Iris pigment epithelial cell (primary cell): ENCODE measurements around the gene DGAT2.

Experiments
- DNase-seq: peaks from one replicate; pipeline ENCODE4 v3.0.0-alpha.2; 2011; ENCODE audit warnings: low read depth

Gene DGAT2

DNA sequence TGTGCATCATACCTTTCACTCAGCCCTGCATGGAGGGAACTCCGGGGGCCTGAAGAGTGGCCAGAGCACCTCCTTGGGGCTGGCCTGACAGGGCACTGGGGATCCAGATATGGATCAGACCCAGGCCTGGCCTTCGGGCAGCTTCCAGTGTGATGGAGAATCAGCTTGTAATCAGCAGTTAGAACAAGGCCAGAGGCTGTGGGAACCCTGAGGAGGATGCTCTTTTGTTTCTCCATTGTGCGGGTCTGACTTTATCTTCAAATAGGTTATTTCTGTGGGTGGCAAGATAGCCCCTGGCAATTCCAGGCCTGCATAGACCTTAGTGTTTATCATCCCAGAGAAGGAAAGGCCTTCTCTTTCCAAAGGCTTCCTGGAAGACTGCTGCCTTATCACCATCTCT is 12.3 kb downstream of the DGAT2 start:
- DNase-seq, result no peak

DNA sequence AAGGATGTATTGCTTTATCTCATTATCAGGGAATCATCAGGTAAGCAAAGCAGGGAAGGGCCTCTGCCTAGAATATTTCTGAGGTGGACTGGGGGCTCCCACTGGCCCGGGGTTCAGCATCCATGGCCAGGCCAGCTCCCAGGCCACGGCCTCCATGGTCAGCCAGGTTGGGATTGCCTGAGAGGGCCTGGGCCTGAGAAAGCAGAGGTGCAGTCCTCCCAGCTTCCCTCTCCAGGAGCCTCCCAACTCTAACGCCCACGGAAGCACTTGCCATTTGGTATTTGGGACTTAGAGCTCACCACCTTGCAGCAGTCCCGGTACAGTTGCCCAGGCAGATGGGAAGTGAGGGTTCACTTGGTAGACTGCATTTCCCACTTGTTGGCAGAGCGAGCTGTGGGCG is 12.7 kb downstream of the DGAT2 start:
- no peak for DNase-seq

DNA sequence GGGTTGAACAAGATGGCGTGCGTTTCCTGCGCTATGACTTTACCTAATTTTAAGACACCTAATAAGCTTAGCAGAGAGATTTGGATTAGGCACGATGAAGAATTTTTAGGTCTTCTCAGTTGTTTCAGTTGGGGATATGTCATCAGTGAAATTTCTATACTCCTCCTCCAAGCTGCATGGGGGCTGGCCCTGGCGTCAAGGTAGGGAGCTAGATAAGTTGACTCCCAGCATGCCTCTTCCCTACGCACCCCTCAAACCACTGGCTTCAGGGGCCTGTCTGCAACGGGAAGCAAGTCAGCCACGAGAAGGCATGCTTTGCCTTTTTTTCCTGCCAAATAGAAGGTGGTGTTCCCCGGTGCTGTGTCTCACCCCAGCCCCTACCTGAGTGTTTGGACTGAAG is 13.3 kb downstream of the DGAT2 start:
- no peak for DNase-seq

GRCh38 chr11:75782540-75783263 is 14.1 kb downstream of the DGAT2 start:
- DNase-seq, result no peak

DNA sequence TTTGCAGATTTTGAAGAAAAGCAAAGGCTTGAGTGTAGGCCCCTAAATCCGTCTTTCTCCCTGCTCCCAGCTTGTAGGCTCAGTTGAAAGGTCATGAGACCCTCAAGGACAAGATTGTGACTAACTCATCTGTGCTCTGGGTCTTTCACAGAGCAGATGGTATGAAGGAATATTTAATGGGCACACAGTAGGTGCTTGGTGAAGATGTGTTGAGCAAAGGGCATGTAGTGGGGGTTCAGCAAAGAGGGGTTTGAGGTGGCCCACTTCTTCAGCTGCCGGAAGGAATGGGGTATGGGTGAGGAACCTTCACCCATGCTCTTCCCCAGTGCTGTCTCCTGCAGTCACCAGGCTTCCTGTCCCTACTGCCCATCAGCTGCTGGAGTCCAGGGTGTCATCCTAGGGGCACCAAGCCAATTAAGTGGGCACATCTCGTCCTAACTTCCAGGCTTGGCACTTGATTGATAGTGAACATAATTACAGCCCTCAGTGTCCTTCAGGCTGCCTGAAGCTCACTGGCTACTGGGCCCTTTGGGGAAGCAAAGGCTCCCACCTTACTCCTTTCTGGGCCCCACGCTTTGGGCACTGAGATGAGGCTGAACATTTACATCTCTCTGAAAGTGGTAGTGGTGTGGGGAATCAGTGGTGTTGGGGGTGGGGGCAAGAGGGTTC is 15.0 kb downstream of the DGAT2 start:
- DNase-seq, result no peak

- DNase-seq, result no peak
Observed at GRCh38 chr11:75784085-75784478, 15.5 kb downstream of the DGAT2 start.

DNA sequence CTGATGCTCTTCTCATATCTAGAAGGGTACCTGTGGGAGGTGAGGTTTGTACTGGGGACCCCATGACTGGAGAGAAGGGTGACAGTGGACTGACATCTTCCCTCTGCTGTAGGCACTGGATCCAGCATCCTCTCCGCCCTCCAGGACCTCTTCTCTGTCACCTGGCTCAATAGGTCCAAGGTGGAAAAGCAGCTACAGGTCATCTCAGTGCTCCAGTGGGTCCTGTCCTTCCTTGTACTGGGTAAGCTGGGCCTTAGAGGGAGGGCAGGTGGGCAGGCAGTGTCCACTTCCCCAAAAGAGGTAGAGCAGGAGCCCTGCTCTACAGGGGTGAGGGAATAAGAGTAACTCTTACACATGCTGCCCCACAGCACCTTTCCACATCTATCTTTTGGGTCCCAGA is 15.9 kb downstream of the DGAT2 start:
- DNase-seq, result no peak

DNA sequence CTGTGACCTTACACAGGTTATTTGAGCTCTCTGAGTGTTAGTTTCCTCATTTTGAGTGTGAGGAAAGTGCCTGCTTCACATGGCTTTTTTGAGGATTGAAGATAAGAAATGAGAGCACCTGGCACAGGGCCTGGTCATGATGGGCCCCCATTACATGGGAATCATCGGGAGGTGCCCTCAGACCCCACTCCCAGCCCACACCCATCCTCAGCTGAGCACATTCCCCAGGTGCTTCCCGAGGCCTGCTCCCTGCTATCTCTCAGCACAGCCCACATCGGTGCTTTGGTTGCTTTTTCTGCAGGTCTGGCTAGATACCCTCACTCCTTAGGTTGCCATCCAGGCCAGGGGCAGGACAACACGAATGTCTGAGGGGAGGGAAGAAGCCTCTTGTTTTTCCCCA is 16.6 kb downstream of the DGAT2 start:
- no peak for DNase-seq

DNA sequence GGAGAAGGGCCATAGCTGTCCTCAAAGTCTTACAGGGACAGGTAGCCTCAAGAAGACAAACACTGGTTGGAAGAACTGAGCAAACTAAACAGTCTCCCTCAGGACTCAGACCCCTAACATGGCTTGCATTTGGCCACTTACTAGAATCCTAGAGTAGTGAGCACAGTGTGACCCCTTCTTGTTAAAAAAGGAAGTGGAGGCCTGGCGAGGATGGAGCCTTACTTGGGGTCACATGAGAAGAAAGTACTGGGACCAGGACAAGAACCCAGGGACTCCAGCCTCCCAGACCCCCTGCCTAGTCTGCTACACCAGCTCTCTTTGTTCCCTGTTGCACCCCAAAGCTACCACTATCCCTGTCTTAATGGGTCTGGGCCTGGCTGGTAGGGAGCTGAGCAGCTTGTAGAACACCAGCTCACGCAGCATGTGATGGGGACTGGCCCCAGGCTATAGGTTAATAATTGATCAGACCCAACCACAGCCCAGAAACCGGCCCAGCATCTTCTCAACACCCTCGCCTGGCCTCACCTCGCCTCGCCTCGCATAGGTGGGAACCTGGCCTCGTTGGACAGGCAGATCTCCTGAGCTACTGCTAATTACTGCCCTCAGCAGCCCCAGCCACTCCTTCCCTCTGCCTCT is 17.6 kb downstream of the DGAT2 start:
- no peak for DNase-seq

DNA sequence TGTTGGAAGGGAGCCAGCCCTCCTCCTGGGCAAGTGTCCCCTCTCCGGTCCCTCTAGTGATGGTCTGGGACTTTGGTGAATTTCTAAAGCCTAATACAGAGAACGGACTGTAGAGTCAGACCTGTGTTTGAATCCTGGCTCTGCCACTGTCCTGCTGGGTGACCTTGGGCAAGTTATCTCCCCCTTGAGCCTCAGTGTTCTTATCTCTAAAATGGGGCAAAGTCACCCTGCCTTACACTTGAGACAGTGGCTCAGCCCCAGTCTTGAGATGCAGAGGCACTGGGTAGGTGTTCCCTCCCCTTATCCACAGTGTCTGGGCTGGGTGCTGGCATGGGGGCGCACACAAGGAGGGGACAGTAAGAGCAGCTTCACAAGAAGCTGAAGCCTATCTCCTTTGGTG is 20.9 kb downstream of the DGAT2 start:
- DNase-seq, result no peak

DNA sequence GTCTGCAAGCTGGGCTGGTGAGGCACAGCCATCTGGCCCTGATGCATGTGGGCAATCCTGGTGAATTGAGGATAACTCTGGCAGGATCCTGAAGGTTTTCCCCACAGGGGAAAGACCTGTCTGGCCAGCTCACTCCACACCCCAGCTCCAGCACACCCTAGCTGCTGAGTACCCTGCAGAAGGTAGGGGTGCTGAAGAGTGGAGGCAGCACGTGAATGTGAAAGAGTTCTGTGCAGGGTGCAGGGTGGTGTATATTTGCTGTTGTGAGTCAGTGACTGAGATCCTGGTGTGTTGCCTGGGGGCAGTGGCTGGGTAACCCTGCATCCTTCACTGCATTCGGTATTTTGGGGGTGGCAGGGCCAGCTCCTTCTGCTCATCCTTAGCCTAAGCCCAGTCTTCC is 22.4 kb downstream of the DGAT2 start:
- DNase-seq, result no peak

DNA sequence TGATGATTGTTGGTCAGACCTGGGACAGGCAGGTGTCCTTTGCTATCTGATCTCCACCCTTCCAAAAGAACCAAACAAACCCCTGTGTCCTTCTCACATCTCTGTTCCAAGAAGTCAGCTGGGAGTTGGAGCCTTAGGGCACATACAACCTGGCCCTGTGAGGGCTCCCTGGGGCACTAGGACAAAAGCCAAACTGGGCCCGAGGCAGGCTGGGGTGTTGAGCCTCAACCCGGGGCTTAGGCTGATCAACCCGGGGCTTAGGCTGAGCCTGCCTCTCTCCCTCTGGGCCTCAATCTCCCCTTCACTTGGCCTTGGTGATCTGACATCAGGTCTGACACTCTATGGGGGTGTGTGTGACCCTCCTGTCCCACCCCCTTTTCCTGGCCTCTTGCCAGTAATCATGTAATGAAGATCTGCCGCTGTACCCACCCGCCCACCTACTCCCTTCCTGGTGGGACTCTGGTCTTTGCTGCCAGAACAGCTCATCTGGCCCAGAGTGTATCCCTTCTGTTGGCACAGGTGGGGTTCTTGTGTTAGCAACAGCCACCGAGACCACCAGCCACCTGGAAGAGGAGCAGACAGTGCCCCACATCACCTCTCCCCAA is 23.7 kb downstream of the DGAT2 start:
- DNase-seq, result no peak

- DNase-seq, result no peak
Observed at GRCh38 chr11:75792997-75793800, 24.6 kb downstream of the DGAT2 start.

- no peak for DNase-seq
Observed at GRCh38 chr11:75793966-75794365, 25.4 kb downstream of the DGAT2 start.

DNA sequence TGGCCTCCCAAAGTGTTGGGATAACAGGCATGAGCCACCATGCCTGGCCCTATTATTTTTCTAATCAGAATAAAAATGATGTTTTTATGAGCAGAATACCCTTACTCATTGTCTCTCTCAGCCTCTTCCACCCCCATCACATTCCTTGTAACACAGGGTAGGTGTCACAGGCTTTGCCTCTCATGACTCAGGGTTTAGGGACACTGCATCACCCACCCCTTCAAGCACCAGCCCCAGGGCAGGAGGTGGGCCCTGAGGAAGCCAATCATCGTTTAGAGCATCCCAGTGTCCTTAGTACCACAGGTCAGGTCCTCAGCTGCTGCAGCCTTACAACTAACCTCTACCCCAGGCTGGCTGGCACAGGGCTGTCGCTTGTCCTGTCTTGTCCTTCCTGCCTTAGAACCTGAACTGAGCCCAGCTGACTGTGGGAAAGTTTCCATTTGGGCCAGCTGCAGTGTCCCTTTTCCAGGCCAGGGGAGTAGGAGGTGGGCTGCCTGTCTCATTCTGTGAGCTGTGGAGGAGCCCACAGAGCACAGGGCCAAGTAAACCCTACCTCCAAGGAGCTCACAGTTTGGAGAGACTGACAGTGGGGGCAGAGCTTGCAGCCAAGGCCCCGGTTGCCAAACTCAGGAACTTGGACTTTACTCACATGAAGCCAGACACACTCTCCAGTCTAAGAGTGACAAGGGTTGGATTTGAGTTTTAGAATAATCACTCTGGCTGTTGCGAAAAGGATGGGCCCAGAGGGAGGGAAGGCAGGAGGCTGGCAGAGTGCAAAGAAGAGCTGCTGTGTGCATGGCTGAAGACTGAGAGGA is 26.9 kb downstream of the DGAT2 start:
- no peak for DNase-seq

GRCh38 chr11:75796091-75796435 is 27.5 kb downstream of the DGAT2 start:
- no peak for DNase-seq

- DNase-seq, result no peak
Observed at GRCh38 chr11:75797116-75797515, 28.5 kb downstream of the DGAT2 start.

DNA sequence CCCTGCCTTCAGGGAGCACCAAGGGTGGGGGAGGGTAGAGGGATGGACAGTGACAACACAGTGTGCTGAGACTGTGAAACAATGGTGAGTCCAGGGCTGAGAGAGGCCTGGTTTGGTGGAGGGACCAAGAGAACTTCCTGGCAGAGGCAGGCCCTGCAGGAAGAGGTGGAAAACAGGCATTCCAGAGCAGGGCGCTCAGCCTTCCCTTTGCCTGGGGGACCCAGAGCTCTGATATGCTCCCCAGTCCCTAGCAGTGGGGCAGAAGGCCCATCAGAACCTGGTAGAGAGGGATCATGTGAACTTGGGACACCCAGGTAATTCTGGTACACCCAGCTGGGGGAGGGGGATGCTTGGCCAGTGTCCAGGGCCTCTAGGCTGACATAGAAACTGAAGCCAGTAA is 29.2 kb downstream of the DGAT2 start:
- DNase-seq, result peak; percentile 15

DNA sequence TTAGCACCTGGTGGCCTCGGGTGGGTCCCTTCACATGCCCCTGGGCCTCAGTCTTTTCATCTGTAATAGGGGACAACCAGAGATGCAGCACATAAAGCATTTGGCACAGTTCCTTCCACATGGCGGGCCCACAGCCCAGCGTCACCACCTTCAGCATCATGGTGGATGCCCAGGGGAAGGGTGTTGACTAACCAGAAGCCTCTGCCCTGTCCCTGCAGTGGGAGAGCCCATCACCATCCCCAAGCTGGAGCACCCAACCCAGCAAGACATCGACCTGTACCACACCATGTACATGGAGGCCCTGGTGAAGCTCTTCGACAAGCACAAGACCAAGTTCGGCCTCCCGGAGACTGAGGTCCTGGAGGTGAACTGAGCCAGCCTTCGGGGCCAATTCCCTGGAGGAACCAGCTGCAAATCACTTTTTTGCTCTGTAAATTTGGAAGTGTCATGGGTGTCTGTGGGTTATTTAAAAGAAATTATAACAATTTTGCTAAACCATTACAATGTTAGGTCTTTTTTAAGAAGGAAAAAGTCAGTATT is 31.6 kb downstream of the DGAT2 start:
- DNase-seq, result no peak

DNA sequence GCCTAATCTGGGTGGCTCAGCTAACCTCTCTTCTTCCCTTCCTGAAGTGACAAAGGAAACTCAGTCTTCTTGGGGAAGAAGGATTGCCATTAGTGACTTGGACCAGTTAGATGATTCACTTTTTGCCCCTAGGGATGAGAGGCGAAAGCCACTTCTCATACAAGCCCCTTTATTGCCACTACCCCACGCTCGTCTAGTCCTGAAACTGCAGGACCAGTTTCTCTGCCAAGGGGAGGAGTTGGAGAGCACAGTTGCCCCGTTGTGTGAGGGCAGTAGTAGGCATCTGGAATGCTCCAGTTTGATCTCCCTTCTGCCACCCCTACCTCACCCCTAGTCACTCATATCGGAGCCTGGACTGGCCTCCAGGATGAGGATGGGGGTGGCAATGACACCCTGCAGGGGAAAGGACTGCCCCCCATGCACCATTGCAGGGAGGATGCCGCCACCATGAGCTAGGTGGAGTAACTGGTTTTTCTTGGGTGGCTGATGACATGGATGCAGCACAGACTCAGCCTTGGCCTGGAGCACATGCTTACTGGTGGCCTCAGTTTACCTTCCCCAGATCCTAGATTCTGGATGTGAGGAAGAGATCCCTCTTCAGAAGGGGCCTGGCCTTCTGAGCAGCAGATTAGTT is 32.3 kb downstream of the DGAT2 start:
- DNase-seq, result no peak
